Measurements from ENCODE around the gene PPM1H.

DNA sequence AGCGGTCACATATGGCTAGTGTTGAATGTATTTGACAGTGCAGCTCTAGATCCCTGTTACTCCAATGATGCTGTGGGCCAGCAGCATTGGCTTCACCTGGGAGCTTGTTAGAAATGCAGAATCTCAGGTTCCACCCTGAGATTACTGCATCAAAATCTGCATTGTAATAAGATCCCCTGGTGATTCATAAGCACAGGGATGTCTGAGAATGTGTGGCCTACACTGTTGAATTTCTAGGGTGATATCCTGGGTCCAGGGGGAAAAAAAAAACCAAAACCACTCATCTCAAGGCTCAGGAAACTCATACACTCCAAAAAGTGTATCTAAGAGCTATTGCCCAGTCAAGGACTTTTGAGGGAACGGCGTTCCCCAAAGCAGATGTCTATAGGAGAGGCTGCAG is 196.8 kb downstream of the PPM1H start:
- no peak for TF ChIP-seq POLR2A (IDR thresholded peaks at IDR 0.05; ENCODE audit: low read length)
- TF ChIP-seq GATA1 (IDR thresholded peaks at IDR 0.05; ENCODE audit: low read depth, low read length) = no peak
